Esophagus muscularis mucosa (tissue), 4 donors: Measurements from ENCODE around the gene ATRN. TPM values are rescaled to one million over a fixed set of nuclear protein-coding genes. Genes with fewer than 3 reads are reported as not detected.

Experiments
- DNase-seq: peaks from one replicate; pipeline ENCODE4 v3.0.0-alpha.2; 2017; ENCODE audit errors: extremely low spot score
- H3K27ac ChIP-seq, 4 donors: fragments of 200-600 bp; sonication (generic); replicated peaks in 1 of 4; 1 replicate in 3 of 4; 2 replicates in 1 of 4; pipeline ENCODE4 v1.5.1; 2016 to 2019; ENCODE audit warnings: mild to moderate bottlenecking in 1 of 4
- H3K27me3 ChIP-seq, 4 donors: fragments of 200-600 bp; sonication (generic); one replicate each; pipeline versions ENCODE4 v1.5.1 to v1.6.0; 2016 to 2019
- H3K36me3 ChIP-seq, 4 donors: fragments of 200-600 bp; sonication (generic); one replicate each; pipeline ENCODE4 v1.5.1; 2016 to 2019
- H3K4me1 ChIP-seq, 4 donors: fragments of 200-600 bp; sonication (generic); one replicate each; pipeline ENCODE4 v1.5.1; 2016 to 2019
- H3K4me3 ChIP-seq, 4 donors: fragments of 200-600 bp; sonication (generic); 1 replicate in 2 of 4; 2 replicates in 2 of 4; pipeline ENCODE4 v1.5.1; 2016 to 2019; ENCODE audit warnings: mild to moderate bottlenecking in 4 of 4, moderate library complexity in 1 of 4
- H3K9me3 ChIP-seq, 4 donors: fragments of 200-600 bp; sonication (generic); 1 replicate in 3 of 4; 2 replicates in 1 of 4; pipeline ENCODE4 v1.5.1; 2016 to 2019
- EP300 ChIP-seq: sonication (generic); formaldehyde crosslinking; IDR thresholded peaks from one replicate; pipeline ENCODE4 v1.6.1; 2017; ENCODE audit warnings: antibody characterized with exemption
- POLR2A ChIP-seq: fragments of 450-650 bp; IDR thresholded peaks from one replicate; pipeline ENCODE4 v1.6.1; 2017; ENCODE audit warnings: antibody characterized with exemption, moderate library complexity, mild to moderate bottlenecking, low read depth
- POLR2AphosphoS5 ChIP-seq, 2 donors: sonication (generic); formaldehyde crosslinking; IDR thresholded peaks; one replicate each; pipeline ENCODE4 v1.6.1; 2017; ENCODE audit warnings: antibody characterized with exemption in 2 of 2
- WGBS: methylation state at CpG from one replicate; pipeline ENCODE4 v1.1.5; 2018; 5-methylcytosine and 5-hydroxymethylcytosine counted together
- intact Hi-C: fragments of 100-400 bp; cut with DNase I; formaldehyde crosslinking; loops from one replicate; pipeline ENCODE4 v1.15.1; 2023
- total RNA-seq, 4 donors: library from RNA; depleted of rRNA; stranded (reverse); fragments of >200 nt; gene quantifications; one replicate each; pipeline versions ENCODE4 v1.1.0 to v1.2.1, GENCODE V29; 2016
- TF ChIP-seq, protein P1 (sequence below), 3 experiments: fragments of 200-600 bp in 2 of 3; fragments of 450-650 bp in 1 of 3; sonication (generic) in 2 of 3; IDR thresholded peaks; one replicate each; pipeline ENCODE4 v1.5.1; 2017 to 2019; ENCODE audit warnings: antibody characterized with exemption in 3 of 3, mild to moderate bottlenecking in 2 of 3, moderate library complexity in 1 of 3

ATRN gene
- total RNA-seq, 4 donors from 2014 or later = 14.1 to 19.1 (median 18.0) TPM

DNA sequence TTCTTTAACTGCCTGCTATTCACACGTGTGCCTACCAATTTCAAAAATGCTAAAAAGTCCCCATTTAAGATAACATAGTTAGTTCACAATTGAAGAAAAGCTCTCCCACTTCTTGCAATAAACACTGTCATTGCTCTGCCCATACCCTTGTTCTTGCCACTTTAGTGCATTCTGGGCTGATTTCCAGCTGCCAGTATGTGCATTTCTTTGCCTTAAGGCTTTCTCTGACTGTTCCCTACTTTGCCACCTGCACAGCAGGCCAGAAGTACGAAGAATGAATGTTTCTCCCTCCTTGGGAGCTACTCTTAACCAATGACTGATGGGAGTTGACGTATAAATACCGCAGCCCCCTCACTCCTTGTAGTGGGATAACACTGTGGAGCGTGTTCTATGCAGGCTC, 16.0 kb upstream of the ATRN start:
- H3K4me3 ChIP-seq = no peak overlapping the region
- 79% methylated on average over 5 of the region's 5 CpGs for WGBS
- H3K27me3 ChIP-seq = peaks cover 0 to 2% (median 0%) of the 10 kb centered on the region in 4 donors
- DNase-seq = no peak
- intact Hi-C loops = no loop called here
- no peaks in the 10 kb centered on the region for H3K9me3 ChIP-seq
- no peak for TF ChIP-seq EP300
- no peak for TF ChIP-seq POLR2A
- TF ChIP-seq POLR2AphosphoS5 (IDR thresholded peaks at IDR 0.05) = no peak
- TF ChIP-seq, protein P1, sequence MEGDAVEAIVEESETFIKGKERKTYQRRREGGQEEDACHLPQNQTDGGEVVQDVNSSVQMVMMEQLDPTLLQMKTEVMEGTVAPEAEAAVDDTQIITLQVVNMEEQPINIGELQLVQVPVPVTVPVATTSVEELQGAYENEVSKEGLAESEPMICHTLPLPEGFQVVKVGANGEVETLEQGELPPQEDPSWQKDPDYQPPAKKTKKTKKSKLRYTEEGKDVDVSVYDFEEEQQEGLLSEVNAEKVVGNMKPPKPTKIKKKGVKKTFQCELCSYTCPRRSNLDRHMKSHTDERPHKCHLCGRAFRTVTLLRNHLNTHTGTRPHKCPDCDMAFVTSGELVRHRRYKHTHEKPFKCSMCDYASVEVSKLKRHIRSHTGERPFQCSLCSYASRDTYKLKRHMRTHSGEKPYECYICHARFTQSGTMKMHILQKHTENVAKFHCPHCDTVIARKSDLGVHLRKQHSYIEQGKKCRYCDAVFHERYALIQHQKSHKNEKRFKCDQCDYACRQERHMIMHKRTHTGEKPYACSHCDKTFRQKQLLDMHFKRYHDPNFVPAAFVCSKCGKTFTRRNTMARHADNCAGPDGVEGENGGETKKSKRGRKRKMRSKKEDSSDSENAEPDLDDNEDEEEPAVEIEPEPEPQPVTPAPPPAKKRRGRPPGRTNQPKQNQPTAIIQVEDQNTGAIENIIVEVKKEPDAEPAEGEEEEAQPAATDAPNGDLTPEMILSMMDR (IDR thresholded peaks at IDR 0.05) = no peak
- no peaks in the 10 kb centered on the region for H3K36me3 ChIP-seq
- no peaks in the 10 kb centered on the region for H3K4me1 ChIP-seq
- H3K27ac ChIP-seq = no peak overlapping the region

DNA sequence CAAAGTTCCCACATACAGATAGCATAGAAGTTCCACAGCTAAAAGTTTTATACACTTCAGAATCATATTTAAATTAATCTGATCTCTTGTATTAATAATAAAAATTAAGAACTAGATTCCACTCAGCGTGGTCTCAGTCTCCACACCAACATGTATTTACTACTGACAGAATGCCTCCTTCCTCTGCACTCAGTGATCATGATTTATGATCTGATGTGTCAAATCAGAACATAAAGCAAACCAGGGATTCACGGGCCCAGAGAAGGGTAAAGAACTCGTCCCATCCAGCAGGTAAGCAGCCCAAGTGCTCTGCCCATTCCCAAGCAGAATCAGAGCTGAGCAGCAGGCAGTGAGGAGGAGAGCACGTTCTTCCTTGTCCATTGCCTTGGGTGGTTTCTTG, 14.2 kb upstream of the ATRN start:
- DNase-seq = no peak
- Histone ChIP-seq H3K27me3 (peaks cover 0 to 2% (median 0%) of the 10 kb centered on the region in 4 donors), H3K36me3 (no peaks in the 10 kb centered on the region), H3K4me3 (no peak overlapping the region), H3K4me1 (no peaks in the 10 kb centered on the region), H3K9me3 (no peaks in the 10 kb centered on the region), H3K27ac (no peak overlapping the region)
- intact Hi-C loops = no loop called here
- WGBS = 57% methylated on average over 4 of the region's 4 CpGs
- TF ChIP-seq POLR2AphosphoS5 (IDR thresholded peaks at IDR 0.05) (no peak), POLR2A (no peak), EP300 (no peak)
- TF ChIP-seq, protein P1 (IDR thresholded peaks at IDR 0.05) = no peak

DNA sequence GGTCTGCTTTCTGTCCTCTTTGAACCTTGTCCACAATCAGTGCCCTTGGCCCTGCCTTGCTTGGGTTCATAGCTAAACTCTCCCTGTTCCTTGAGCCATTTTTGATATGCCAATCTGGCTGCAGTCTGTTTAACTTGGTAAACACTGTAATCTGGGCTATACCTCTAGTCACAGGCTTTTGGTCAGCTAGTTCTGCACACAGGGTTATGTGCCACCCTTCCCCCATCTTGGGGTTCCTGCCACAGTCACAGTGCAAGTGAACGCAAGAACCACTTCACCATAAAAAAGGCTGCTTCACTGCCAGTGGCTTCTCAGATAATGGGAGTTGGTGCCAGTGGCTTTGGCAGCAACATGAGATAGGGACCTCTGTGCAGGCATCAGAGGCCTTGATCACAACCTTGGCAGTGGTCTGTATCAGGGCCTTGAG, 10.9 kb upstream of the ATRN start:
- Histone ChIP-seq H3K27ac (no peak overlapping the region), H3K4me1 (no peaks in the 10 kb centered on the region), H3K9me3 (no peaks in the 10 kb centered on the region), H3K4me3 (no peak overlapping the region), H3K36me3 (no peaks in the 10 kb centered on the region), H3K27me3 (no peaks in the 10 kb centered on the region)
- intact Hi-C loops = no loop called here
- DNase-seq = peak; percentile 68
- 100% methylated on average over 1 of the region's 1 CpG for WGBS
- TF ChIP-seq POLR2AphosphoS5 (IDR thresholded peaks at IDR 0.05) (no peak), EP300 (no peak), POLR2A (no peak)
- TF ChIP-seq, protein P1 (IDR thresholded peaks at IDR 0.05) = no peak

DNA sequence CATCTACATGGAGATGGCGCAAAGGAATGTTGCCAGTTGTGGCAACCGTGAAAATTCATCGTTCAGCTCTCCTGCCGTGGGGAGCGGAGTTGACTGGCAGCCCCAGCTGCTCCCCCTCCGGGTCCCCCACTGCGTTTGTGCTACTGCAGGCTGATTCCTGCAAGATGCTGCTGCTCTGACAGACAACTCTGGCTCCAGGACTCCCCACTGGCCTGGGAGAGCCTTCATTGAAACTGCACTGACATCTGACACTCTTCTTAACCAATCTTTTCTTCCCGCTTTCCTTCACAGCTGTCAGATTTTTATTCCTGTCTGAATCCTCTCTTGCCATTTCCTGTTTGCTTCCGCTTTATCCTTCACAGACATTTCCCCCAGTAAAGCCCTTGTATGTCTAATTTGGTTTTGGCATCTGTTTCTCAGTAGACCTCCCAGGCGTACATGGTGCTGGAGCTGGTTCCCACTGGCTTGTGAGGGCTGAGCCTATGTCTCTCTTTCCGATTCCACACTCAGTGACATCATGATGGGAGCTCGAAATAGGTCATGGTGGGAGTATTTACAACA, 9.5 kb upstream of the ATRN start:
- no peak overlapping the region for H3K4me3 ChIP-seq
- H3K27me3 ChIP-seq = no peaks in the 10 kb centered on the region
- no peaks in the 10 kb centered on the region for H3K9me3 ChIP-seq
- H3K27ac ChIP-seq = no peak overlapping the region
- no peaks in the 10 kb centered on the region for H3K36me3 ChIP-seq
- TF ChIP-seq, protein P1 (IDR thresholded peaks at IDR 0.05) = no peak
- TF ChIP-seq POLR2AphosphoS5 (IDR thresholded peaks at IDR 0.05) = no peak
- no peak for TF ChIP-seq POLR2A
- no peak for TF ChIP-seq EP300
- intact Hi-C loops = no loop called here
- DNase-seq = peak; percentile 86
- no peaks in the 10 kb centered on the region for H3K4me1 ChIP-seq
- 47% methylated on average over 12 of the region's 12 CpGs for WGBS
